Measurements from ENCODE around the gene POLDIP3.
"Not testable (repeated sequence)": the region's sequence is repeated elsewhere in the genome, so short reads cannot be mapped to it uniquely, and the experiment has no call there.

The POLDIP3 gene

DNA sequence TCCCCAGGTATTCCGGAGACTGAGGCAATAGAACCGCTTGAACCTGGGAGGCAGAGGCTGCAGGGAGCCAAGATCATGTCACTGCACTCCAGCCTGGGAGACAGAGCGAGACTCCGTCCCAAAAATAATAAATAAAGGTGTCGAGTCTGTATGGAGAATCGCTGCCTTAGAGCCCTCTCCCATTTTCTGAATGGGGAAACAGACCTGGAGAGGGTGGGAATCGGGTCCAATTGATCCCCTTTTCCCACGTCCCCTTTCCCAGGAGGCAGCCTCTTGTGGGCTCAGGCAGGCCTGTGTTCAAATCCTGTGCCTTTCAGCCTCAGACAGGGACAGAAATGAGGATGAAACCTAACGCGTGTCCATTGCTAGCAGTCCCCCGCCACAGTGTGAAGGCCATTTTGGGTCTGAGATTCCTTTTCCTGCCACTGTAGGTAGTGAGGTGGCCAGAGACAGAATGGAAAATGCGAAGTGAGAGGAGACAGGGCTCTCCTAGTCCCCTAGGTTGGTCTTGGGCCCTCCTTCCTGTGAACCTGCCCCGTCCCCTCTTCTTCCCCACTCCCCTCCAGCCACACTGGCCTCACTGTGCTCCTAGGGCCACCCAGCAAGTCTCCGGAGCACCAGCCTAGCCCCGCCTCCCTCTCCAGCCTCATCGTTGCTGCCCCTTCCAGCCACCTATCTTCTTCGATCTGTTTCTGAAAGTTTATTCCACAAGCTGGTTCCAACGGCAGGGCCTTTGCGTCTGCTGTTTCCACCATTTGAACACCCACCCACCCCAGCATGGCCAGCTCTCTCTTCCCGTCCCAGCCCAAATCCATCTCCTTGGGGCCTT lies 2.7 kb upstream of the POLDIP3 start:
- no peak for DNase-seq

- not testable (repeated sequence) for DNase-seq
Observed at GRCh38 chr22:42615860-42616175, 1.1 kb upstream of the POLDIP3 start.

GRCh38 chr22:42615092-42615859 lies 593 bp upstream of the POLDIP3 start:
- DNase-seq, result peak; percentile 97

DNA sequence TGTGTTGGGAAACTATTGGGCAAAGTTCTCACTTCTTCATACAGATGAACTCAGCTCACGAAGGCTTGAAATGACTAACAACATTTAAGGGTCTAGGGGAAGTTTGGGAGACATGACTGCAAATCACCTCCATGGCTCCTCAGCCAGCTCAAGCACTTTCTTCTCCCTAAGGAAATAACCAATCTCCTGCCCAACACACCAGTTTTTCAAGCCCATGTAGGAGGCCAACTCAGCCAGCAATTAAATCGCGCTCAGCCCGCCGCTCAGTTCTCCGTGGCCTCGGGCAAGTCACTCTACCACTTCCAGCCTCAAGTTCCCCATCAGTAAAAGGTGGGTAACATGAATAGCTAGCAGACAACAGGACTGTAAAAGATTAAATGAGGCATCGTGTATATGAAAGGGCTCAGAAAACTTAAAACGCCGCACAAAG lies 796 bp downstream of the POLDIP3 start:
- no peak for DNase-seq

DNA sequence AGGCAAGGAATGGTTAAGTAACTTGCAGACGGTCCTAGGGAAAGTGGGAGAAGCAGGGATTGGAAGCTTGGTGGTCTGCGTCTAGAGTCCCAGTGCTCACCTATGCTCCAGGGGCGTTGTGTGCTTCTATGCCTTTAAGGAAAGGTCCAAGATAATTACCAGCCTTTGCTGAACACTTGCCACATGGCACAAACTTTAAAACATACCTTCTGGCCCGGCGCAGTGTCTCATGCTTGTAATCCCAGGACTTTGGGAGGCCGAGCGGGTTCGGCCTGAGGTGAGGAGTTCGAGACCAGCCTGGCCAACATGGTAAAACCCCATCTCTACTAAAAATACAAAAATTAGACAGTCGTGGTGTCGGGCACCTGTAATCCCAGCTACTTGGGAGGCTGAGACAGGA lies 2.3 kb downstream of the POLDIP3 start:
- DNase-seq, result no peak

- DNase-seq, result no peak
Observed at GRCh38 chr22:42611051-42611450, 3.6 kb downstream of the POLDIP3 start.

- no peak for DNase-seq
Observed at GRCh38 chr22:42610186-42610585, 4.5 kb downstream of the POLDIP3 start.

- DNase-seq, result no peak
Observed at GRCh38 chr22:42608823-42609361, 5.8 kb downstream of the POLDIP3 start.

- DNase-seq, result no peak
Observed at GRCh38 chr22:42608136-42608822, 6.4 kb downstream of the POLDIP3 start.

DNA sequence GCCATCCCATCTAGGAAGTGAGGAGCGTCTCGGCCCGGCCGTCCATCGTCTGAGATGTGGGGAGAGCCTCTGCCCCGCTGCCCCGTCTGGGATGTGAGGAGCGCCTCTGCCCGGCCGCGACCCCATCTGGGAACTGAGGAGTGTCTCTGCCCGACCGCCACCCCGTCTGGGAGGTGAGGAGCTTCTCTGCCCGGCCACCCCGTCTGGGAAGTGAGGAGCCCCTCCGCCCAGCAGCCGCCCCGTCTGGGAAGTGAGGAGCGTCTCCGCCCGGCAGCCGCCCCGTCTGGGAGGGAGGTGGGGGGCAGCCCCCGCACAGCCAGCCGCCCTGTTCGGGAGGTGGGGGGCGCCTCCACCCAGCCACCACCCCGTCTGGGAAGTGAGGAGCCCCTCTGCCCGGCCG lies 7.0 kb downstream of the POLDIP3 start:
- DNase-seq, result not testable (repeated sequence)

- no peak for DNase-seq
Observed at GRCh38 chr22:42604403-42604802, 10.3 kb downstream of the POLDIP3 start.

- no peak for DNase-seq
Observed at GRCh38 chr22:42603427-42603826, 11.3 kb downstream of the POLDIP3 start.

DNA sequence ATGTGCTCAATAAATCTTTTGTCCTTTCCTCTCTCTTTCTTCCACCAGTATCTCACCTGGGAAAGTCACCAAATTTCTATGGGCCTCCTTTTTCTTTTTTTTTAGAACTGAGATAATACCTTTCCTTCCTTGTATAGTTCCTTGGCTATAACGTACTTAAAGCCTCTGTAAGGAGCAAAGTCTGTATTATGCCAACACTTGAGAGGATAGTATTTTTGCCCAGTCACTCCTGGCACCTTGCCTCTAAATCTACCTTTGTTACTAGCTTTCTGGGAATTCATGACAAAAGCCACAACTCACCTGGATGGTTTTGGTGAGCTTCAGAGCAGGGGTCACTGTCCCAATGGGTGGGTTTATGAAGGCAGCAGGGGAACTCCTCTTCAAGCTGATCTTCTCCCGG lies 12.2 kb downstream of the POLDIP3 start:
- no peak for DNase-seq

- no peak for DNase-seq
Observed at GRCh38 chr22:42601879-42602465, 12.7 kb downstream of the POLDIP3 start.

GRCh38 chr22:42596863-42597530 lies 17.7 kb downstream of the POLDIP3 start:
- no peak for DNase-seq

GRCh38 chr22:42596336-42596735 lies 18.3 kb downstream of the POLDIP3 start:
- no peak for DNase-seq

GRCh38 chr22:42595434-42595833 lies 19.2 kb downstream of the POLDIP3 start:
- DNase-seq, result no peak

GRCh38 chr22:42591987-42592386 lies 22.7 kb downstream of the POLDIP3 start:
- DNase-seq, result no peak

GRCh38 chr22:42587588-42588175 lies 27.0 kb downstream of the POLDIP3 start:
- no peak for DNase-seq

DNA sequence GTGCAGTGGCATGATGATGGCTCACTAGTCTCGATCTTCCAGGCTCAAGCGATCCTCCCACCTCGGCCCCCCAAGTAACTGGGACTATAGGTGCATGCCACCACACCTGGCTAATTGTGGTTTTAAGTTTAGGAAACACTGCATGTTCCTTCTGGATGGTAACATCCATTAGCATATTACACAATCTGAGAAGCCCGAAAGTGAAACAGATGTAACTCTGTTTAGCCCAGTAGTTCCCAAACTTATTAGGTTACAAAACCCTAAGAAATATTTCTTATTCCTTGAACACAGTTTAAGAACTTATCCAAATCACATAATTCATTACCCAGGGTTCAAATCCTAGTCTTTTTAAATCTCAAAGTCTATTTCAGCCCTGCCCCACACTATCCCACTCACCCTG lies 28.3 kb downstream of the POLDIP3 start:
- DNase-seq, result no peak

- no peak for DNase-seq
Observed at GRCh38 chr22:42585096-42585495, 29.6 kb downstream of the POLDIP3 start.

GRCh38 chr22:42584364-42584940 lies 30.2 kb downstream of the POLDIP3 start:
- no peak for DNase-seq

Measured in NCI-H526 treated with DMSO at 0.1 percent for 48 hours (cell line).